ENCODE data around the gene MNX1.

Gene MNX1

DNA sequence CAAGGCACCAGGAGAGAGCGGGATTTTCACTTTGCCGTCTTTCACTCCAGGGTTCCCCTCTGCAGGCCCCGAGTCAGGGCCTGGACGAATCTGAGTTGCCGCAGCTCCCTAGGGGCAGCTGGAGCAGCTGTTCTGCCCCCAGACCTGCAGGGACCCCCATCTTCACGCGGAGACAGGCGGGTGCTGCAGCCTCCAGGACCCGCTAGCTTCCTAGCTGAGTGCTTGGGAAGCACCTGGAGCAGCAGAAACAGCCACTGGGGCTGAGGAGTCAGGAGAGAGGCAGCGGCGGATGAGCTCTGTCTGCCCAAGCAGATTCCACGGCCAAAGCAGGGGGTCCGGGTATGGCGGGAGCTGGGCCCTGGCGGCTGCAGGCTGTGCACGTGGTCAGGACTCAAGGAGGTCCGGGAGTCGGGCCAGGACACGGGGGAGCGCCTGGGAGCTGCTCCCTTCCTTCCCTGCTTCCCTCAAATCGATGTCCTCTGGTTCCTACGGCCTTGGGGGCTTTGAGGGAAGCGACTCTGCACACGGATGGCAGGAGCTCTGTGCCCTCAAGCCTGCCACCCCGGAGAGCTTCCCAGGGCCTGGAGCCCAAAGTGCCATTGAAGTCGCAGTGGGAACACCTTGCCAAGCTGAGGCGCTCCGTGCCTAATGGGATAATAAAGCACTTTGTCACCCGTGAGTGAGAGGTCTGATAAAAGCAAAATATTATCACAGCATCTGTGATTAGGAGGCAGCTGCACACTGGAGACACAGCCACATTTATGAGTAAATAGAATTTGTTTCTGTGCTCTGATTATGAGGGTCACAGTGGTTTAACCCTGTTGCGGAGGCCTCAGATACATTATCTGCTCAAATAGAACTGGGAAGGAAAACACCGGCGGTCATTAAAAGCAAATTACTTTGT lies 17.2 kb downstream of the MNX1 start:
- no peak overlapping the region for H3K4me3 ChIP-seq (replicated peaks; ENCODE audit: low read depth, low read length)
- TF ChIP-seq, protein P1, sequence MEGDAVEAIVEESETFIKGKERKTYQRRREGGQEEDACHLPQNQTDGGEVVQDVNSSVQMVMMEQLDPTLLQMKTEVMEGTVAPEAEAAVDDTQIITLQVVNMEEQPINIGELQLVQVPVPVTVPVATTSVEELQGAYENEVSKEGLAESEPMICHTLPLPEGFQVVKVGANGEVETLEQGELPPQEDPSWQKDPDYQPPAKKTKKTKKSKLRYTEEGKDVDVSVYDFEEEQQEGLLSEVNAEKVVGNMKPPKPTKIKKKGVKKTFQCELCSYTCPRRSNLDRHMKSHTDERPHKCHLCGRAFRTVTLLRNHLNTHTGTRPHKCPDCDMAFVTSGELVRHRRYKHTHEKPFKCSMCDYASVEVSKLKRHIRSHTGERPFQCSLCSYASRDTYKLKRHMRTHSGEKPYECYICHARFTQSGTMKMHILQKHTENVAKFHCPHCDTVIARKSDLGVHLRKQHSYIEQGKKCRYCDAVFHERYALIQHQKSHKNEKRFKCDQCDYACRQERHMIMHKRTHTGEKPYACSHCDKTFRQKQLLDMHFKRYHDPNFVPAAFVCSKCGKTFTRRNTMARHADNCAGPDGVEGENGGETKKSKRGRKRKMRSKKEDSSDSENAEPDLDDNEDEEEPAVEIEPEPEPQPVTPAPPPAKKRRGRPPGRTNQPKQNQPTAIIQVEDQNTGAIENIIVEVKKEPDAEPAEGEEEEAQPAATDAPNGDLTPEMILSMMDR (IDR thresholded peaks at IDR 0.05; ENCODE audit: low read length, missing control alignments) = no peak
- peak; percentile 29 for DNase-seq (ENCODE audit: low read depth)

DNA sequence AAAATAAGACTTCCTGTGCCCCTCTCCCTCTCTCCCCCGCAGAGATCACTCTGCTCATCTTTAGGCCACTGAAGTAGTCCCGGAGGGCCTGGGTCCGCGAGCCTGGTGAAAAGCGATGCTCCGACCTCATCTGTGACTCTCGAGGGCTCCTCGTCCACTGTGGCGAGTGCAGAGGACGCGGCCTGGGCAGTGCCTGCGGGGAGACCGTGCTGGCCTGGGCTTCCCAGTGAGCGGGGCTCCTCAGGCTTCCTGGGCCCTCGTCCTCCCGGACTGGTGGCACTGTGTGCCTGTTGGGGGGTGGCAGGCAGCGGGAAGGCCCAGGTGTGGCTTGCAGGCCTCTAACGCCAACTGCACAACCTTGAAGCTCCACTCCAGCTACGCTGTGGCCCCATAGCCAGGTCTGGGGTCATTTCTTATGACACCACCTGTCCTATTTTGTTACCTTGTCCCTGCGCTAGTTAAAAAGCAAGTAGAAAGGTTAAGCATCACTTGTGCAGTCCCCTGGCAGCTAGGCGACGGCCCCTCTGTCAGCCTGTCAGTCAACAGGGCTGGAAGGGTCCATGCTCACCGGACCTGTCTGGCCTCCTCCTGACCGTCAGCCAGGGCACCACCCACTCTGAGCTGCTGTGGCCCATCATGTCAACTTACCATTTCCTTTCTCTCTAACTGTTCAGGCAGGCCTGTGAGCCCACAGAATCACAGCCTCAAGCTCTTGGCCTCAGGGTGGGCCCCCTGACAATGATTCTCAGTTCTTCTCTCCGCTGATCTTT lies 20.5 kb downstream of the MNX1 start:
- H3K4me3 ChIP-seq (replicated peaks; ENCODE audit: low read depth, low read length) = no peak overlapping the region
- DNase-seq (ENCODE audit: low read depth) = no peak
- TF ChIP-seq, protein P1 (IDR thresholded peaks at IDR 0.05; ENCODE audit: low read length, missing control alignments) = no peak

DNA sequence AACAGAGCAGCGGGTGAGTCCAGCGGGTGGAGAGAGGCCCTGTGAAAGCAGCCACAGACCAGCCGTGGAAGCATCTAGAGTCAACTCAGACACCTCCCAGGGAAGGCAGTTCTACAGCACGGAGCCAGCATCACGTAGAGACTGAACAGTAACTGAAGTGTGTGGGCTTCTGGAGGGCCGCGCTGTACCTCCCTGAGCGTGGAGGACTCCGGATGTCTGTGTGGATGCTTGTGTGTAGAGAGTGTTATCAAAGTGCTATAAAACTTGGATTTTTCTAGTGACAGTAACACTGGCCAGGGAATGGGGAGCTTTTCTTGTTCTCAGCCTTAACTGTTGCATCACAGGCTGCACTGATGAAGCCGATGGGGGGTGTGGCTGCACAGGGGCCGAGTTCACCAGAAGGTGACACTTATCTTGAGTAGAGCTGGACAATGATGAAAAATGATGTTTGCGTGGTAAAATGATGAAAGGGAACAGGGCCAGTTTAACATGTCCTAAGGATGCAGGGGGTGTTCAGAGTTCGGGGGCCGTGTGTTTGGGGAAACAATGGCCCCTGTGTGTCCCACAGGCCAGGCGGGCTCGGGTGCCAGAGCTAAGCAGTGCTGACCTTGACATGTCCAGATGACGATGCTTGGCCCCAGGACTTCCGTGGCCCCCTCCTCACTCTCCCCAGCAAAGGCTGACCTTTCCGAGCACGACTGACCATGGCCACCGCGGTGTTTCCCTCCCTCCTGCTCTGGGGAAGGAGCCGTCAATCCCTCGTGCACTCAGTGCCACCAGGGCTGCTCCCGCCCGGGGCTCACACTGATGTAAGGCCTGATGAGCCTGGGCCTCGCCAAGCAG lies 21.9 kb downstream of the MNX1 start:
- DNase-seq (ENCODE audit: low read depth) = no peak
- no peak overlapping the region for H3K4me3 ChIP-seq (replicated peaks; ENCODE audit: low read depth, low read length)
- TF ChIP-seq, protein P1 (IDR thresholded peaks at IDR 0.05; ENCODE audit: low read length, missing control alignments) = no peak

DNA sequence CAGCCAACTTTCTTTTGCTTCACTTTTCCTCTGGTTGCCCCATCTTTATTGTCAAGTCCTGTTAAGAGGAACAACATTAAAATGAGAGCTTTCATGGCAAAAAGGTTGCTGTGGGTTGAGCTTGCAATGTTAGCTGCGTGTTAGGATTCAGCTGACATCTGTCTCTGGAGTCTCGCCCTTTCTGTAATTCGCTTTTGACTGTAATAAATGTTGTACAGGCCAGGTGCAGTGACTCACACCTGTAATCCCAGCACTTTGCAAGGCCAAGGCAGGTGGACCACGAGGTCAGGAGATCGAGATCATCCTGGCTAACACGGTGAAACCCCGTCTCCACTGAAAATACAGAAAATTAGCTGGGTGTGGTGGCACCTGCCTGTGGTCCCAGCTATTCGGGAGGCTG lies 24.1 kb downstream of the MNX1 start:
- DNase-seq (ENCODE audit: low read depth) = no peak
- H3K4me3 ChIP-seq (replicated peaks; ENCODE audit: low read depth, low read length) = no peak overlapping the region
- TF ChIP-seq, protein P1 (IDR thresholded peaks at IDR 0.05; ENCODE audit: low read length, missing control alignments) = no peak

DNA sequence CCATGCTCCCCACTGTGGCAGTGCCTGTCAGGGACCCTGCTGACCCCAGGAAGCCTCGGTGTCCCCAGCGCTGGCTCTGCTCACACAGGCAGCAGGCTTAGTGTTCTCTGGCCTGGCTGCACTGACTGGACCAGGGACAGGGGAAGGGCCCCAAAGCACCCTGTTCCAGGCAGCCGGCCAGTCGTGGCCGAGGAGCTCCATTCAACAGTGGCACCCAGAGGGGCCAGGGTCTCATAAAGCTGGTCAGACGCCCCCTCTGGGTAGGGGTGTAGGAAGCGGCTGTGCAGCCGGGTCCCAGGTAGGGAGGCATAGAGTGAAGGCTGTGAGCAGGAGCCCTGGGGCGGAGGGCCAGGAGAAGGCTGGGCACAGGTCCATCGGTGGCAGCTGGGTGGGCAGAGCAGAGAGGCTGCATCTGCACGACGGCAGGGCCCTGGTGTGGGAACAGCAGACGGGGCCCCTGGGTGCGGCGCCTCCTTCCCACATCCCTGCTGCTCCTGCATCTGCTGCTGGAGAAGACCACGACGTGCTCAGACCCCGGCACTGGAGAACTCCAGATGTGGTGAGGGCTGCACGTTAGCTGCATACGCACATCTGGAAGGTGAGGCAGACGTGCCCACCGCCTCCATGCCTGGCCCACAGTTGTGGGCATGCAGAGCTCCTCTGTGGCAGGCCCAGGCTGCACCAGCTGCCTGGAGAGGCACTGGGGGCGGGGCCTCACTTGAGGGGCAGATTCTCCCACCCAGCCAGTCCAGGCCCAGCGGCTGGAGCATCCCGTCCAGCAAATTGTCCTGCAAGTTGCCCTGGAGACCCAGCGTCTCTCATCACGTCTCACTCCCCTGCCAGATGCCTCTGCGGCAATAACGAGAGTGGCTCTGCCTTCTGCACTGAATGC lies 25.1 kb downstream of the MNX1 start:
- TF ChIP-seq, protein P1 (IDR thresholded peaks at IDR 0.05; ENCODE audit: low read length, missing control alignments) = no peak
- no peak for DNase-seq (ENCODE audit: low read depth)
- no peak overlapping the region for H3K4me3 ChIP-seq (replicated peaks; ENCODE audit: low read depth, low read length)
